K562 (cell line): ENCODE measurements around the gene ERMARD. TPM values are rescaled to one million over a fixed set of nuclear protein-coding genes. Genes with fewer than 3 reads are reported as not detected.

Experiments
- CTBP1 ChIP-seq: fragments of 450-650 bp; IDR thresholded peaks from 2 replicates; pipeline ENCODE4 v1.6.1; 2016; ENCODE audit warnings: borderline replicate concordance
- DPF2 ChIP-seq: fragments of 450-650 bp; IDR thresholded peaks from 2 replicates; pipeline ENCODE4 v1.6.1; 2016
- ESRRB ChIP-seq: fragments of 250-450 bp; sonication (Bioruptor Pico); IDR thresholded peaks from 2 replicates; pipeline ENCODE4 v1.5.0; 2020; ENCODE audit warnings: mild to moderate bottlenecking, moderate library complexity, borderline replicate concordance
- FOXK1 ChIP-seq: sonication (generic); formaldehyde crosslinking; IDR thresholded peaks from 2 replicates; pipeline ENCODE4 v1.8.0; 2022; ENCODE audit warnings: missing genetic modification reagents, mild to moderate bottlenecking, borderline replicate concordance
- GTF2F1 ChIP-seq: IDR thresholded peaks from 2 replicates; pipeline ENCODE4 v1.6.1; 2011; ENCODE audit warnings: low read depth, low read length, improper control_type of control experiment
- MYNN ChIP-seq, 2 experiments: sonication (generic); formaldehyde crosslinking in 1 of 2; IDR thresholded peaks; 2 replicates each; pipeline versions ENCODE4 v1.5.0 to v1.6.1; 2016 to 2020; ENCODE audit warnings: antibody characterized with exemption in 1 of 2, missing genetic modification reagents in 1 of 2
- NCOA2 ChIP-seq, 2 experiments: fragments of 450-650 bp; IDR thresholded peaks; 2 replicates each; pipeline ENCODE4 v1.6.1; 2018; ENCODE audit warnings: mild to moderate bottlenecking in 2 of 2, moderate library complexity in 1 of 2; ENCODE audit not compliant: partially characterized antibody in 2 of 2
- NCOR1 ChIP-seq: fragments of 450-650 bp; IDR thresholded peaks from 2 replicates; pipeline ENCODE4 v1.6.1; 2016; ENCODE audit warnings: mild to moderate bottlenecking, moderate library complexity
- NUFIP1 ChIP-seq: fragments of 450-650 bp; IDR thresholded peaks from 2 replicates; pipeline ENCODE4 v1.6.1; 2018; ENCODE audit not compliant: partially characterized antibody
- PCBP2 ChIP-seq: fragments of 200-400 bp; formaldehyde crosslinking; IDR thresholded peaks from 2 replicates; pipeline ENCODE4 v1.6.1; 2018; ENCODE audit warnings: low read length, low read depth, mild to moderate bottlenecking, moderate library complexity; ENCODE audit not compliant: poor library complexity, severe bottlenecking
- RBM15 ChIP-seq: fragments of 200-400 bp; formaldehyde crosslinking; IDR thresholded peaks from 2 replicates; pipeline ENCODE4 v1.6.1; 2018; ENCODE audit warnings: mild to moderate bottlenecking, low read length, moderate library complexity; ENCODE audit not compliant: insufficient read depth
- RBM25 ChIP-seq: fragments of 200-400 bp; formaldehyde crosslinking; IDR thresholded peaks from 2 replicates; pipeline ENCODE4 v1.6.1; 2018; ENCODE audit warnings: low read length, low read depth, moderate library complexity; ENCODE audit not compliant: severe bottlenecking
- RBM39 ChIP-seq: fragments of 200-400 bp; formaldehyde crosslinking; optimal IDR thresholded peaks from 2 replicates; pipeline ENCODE3; 2018; ENCODE audit warnings: low read depth, low read length
- RHOXF2B ChIP-seq: fragments of 250-450 bp; sonication (Bioruptor Pico); conservative IDR thresholded peaks from 2 replicates; pipeline ENCODE4 v1.5.1; 2021
- SRSF3 ChIP-seq: fragments of 200-400 bp; formaldehyde crosslinking; IDR thresholded peaks from 2 replicates; pipeline ENCODE4 v1.6.1; 2016; ENCODE audit warnings: mild to moderate bottlenecking, low read length, moderate library complexity; ENCODE audit not compliant: insufficient read depth
- U2AF1 ChIP-seq: fragments of 200-400 bp; formaldehyde crosslinking; optimal IDR thresholded peaks from 2 replicates; pipeline ENCODE3; 2017; ENCODE audit warnings: mild to moderate bottlenecking, low read depth, low read length, moderate library complexity
- ZNF134 ChIP-seq: fragments of 250-450 bp; sonication (Bioruptor Pico); conservative IDR thresholded peaks from 2 replicates; pipeline ENCODE4 v1.4.0; 2020
- ZNF174 ChIP-seq: fragments of 250-450 bp; sonication (Bioruptor Pico); IDR thresholded peaks from 2 replicates; pipeline ENCODE4 v1.4.0; 2020; ENCODE audit warnings: mild to moderate bottlenecking
- ZNF444 ChIP-seq: fragments of 250-450 bp; sonication (Bioruptor Pico); IDR thresholded peaks from 2 replicates; pipeline ENCODE4 v1.4.0; 2020; ENCODE audit warnings: mild to moderate bottlenecking, moderate library complexity
- ZNF445 ChIP-seq: fragments of 250-450 bp; sonication (Bioruptor Pico); IDR thresholded peaks from 2 replicates; pipeline ENCODE4 v1.4.0; 2020; ENCODE audit warnings: low read depth, mild to moderate bottlenecking, moderate library complexity
- ZNF57 ChIP-seq: fragments of 450-650 bp; formaldehyde crosslinking; IDR thresholded peaks from 2 replicates; pipeline ENCODE4 v1.4.0; 2020; ENCODE audit warnings: mild to moderate bottlenecking, moderate library complexity
- polyA plus RNA-seq, 8 experiments: library from polyadenylated mRNA; depleted of rRNA in 4 of 8; stranded (reverse) in 5 of 8; unstranded in 3 of 8; fragments of >200 nt; fragmentation: Nextera tagmentation in 2 of 8; fragmentation: Illumina TruSeq in 1 of 8; extraction: Ambion mirVana in 2 of 8; extraction: Trizol in 1 of 8; gene quantifications; 2 replicates each; pipeline versions ENCODE4 v1.2.1 to v1.2.3, GENCODE V29; 2011 to 2014; ENCODE audit warnings: inconsistent platforms in 1 of 8, missing spikeins in 1 of 8
- total RNA-seq, 7 experiments: library from RNA; depleted of rRNA in 6 of 7; stranded (reverse); fragments of >200 nt in 6 of 7; fragmentation: Illumina TruSeq in 2 of 7; extraction: Trizol in 2 of 7; gene quantifications; 2 replicates each; pipeline versions ENCODE4 v1.2.1 to v1.2.3, GENCODE V29; 2011 to 2021; ENCODE audit warnings: low replicate concordance in 1 of 7
- TF ChIP-seq, protein P1 (sequence below): sonication (generic); IDR thresholded peaks from 2 replicates; pipeline ENCODE4 v1.6.1; 2016
- TF ChIP-seq, protein P2 (sequence below): fragments of 250-450 bp; sonication (Bioruptor Pico); IDR thresholded peaks from 2 replicates; pipeline ENCODE4 v1.8.0; 2021; ENCODE audit warnings: borderline replicate concordance, mild to moderate bottlenecking, moderate library complexity; ENCODE audit not compliant: poor library complexity, severe bottlenecking
- TF ChIP-seq, protein P3 (sequence below): IDR thresholded peaks from 3 replicates; pipeline ENCODE4 v1.6.1; 2011; ENCODE audit warnings: borderline replicate concordance, mild to moderate bottlenecking; ENCODE audit not compliant: insufficient read length, insufficient read depth
- TF ChIP-seq, protein P4 (sequence below): conservative IDR thresholded peaks from 2 replicates; pipeline ENCODE4 v1.6.1; 2011; ENCODE audit warnings: low read depth, mild to moderate bottlenecking, low read length; ENCODE audit not compliant: control insufficient read depth

Gene ERMARD
- total and polyA plus RNA-seq, 9 of the 15 experiments (the other 6 are each of a cell fraction or from before 2014, with no cell fraction given) = 14.5 to 68.6 (median 27.7) TPM

DNA sequence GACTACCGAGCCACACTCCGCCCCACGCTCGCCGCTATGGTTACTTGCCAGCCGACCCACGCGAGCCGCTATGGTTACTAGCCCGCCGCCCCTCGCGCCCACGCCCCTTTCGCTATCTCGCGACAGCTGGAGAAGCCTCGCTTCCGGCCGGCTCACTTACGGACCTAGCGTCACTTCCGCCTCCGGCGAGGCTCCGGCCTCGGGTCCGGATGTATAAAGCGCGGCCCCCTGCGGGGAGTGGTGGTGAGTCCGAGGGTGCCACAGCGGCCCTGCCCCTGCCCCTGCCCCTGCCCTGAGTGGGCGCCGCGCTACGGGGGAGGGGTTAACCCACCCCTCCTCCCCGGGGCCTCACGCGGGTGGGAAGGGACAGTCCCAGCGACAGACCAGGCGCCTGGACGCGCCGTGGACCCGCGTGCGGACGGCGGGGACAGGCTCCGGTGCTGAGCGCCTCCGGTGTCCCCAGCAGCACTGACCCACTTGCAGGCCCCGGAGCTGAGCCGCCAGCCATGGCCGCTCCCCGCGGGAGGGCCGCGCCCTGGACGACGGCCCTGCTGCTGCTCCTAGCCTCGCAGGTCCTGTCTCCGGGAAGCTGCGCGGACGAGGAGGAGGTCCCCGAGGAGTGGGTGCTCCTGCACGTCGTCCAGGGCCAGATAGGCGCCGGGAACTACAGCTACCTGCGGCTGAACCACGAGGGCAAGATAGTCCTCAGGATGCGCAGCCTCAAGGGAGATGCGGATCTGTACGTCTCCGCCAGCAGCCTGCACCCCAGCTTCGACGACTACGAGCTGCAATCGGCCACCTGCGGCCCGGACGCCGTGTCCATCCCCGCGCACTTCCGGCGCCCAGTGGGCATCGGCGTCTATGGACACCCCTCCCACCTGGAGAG, 49.2 kb upstream of the ERMARD start, which contains the start of the genes C6orf120 and WDR27 (continued):
- TF ChIP-seq, protein P1, sequence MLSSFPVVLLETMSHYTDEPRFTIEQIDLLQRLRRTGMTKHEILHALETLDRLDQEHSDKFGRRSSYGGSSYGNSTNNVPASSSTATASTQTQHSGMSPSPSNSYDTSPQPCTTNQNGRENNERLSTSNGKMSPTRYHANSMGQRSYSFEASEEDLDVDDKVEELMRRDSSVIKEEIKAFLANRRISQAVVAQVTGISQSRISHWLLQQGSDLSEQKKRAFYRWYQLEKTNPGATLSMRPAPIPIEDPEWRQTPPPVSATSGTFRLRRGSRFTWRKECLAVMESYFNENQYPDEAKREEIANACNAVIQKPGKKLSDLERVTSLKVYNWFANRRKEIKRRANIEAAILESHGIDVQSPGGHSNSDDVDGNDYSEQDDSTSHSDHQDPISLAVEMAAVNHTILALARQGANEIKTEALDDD = peak; percentile 40; the same call in 1 of the 2 replicates
- TF ChIP-seq, protein P2, sequence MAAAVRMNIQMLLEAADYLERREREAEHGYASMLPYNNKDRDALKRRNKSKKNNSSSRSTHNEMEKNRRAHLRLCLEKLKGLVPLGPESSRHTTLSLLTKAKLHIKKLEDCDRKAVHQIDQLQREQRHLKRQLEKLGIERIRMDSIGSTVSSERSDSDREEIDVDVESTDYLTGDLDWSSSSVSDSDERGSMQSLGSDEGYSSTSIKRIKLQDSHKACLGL (CRISPR knock-in tag) = no peak
- TF ChIP-seq RBM15 (no peak), NCOR1 (peak; percentile 38), MYNN (IDR thresholded peaks at IDR 0.05) (peak; percentile 77; the same call in 1 of the 2 replicates), MYNN (CRISPR knock-in tag; IDR thresholded peaks at IDR 0.05) (no peak), DPF2 (no peak; the same call in 1 of the 2 replicates), ZNF445 (CRISPR knock-in tag) (no peak), GTF2F1 (peak; percentile 73; the same call in 1 of the 2 replicates), SRSF3 (no peak), PCBP2 (no peak), ZNF174 (no peak), RBM39 (no peak), CTBP1 (peak; percentile 68), NCOA2 (IDR thresholded peaks at IDR 0.05; ENCODE audit: partially characterized antibody in 2 of 2) (no peak), NUFIP1 (no peak), ZNF57 (CRISPR knock-in tag) (no peak), RHOXF2B (CRISPR knock-in tag) (no peak), ZNF134 (no peak), U2AF1 (peak; percentile 81), RBM25 (peak; percentile 95), ZNF444 (CRISPR knock-in tag) (no peak), ESRRB (CRISPR knock-in tag) (no peak), FOXK1 (CRISPR knock-in tag) (0 out of 2 replicates have a peak, but pooled peaks have one; percentile 57)
- TF ChIP-seq, protein P3, sequence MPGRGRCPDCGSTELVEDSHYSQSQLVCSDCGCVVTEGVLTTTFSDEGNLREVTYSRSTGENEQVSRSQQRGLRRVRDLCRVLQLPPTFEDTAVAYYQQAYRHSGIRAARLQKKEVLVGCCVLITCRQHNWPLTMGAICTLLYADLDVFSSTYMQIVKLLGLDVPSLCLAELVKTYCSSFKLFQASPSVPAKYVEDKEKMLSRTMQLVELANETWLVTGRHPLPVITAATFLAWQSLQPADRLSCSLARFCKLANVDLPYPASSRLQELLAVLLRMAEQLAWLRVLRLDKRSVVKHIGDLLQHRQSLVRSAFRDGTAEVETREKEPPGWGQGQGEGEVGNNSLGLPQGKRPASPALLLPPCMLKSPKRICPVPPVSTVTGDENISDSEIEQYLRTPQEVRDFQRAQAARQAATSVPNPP = no peak
- TF ChIP-seq, protein P4, sequence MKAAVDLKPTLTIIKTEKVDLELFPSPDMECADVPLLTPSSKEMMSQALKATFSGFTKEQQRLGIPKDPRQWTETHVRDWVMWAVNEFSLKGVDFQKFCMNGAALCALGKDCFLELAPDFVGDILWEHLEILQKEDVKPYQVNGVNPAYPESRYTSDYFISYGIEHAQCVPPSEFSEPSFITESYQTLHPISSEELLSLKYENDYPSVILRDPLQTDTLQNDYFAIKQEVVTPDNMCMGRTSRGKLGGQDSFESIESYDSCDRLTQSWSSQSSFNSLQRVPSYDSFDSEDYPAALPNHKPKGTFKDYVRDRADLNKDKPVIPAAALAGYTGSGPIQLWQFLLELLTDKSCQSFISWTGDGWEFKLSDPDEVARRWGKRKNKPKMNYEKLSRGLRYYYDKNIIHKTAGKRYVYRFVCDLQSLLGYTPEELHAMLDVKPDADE = peak; percentile 78; the same call in 1 of the 2 replicates
